Activated T-cell treated with anti-CD3 and anti-CD28 coated beads, Interleukin-2, amount 50 U/mL, for 72 hours (primary cell): ENCODE data around the gene DOCK11. TPM values are rescaled to one million over a fixed set of nuclear protein-coding genes. Genes with fewer than 3 reads are reported as not detected.

Experiments
- ATAC-seq, 2 donors: fragments of 150-1000 bp; cut with Tn5 transposase; replicated peaks in 1 of 2; 2 replicates each; pipeline ENCODE4 v1.10.0; 2021; ENCODE audit warnings: moderate library complexity in 2 of 2, mild to moderate bottlenecking in 1 of 2
- DNase-seq, 2 donors: peaks; one replicate each; pipeline ENCODE4 v3.0.0; 2021 to 2022; ENCODE audit warnings: mixed read lengths in 1 of 2
- H3K27ac Mint-ChIP-seq: one replicate; pipeline ENCODE4 v1.8.0; 2022; ENCODE audit warnings: mild to moderate bottlenecking, moderate library complexity, mixed read lengths
- H3K27me3 Mint-ChIP-seq: one replicate; pipeline ENCODE4 v1.8.0; 2022; ENCODE audit warnings: low read depth, mixed read lengths
- H3K36me3 Mint-ChIP-seq, 2 donors: one replicate each; pipeline ENCODE4 v1.8.0; 2022; ENCODE audit warnings: mixed read lengths in 2 of 2, mild to moderate bottlenecking in 1 of 2; ENCODE audit not compliant: insufficient read depth in 2 of 2
- H3K4me1 Mint-ChIP-seq: one replicate; pipeline ENCODE4 v1.8.0; 2022; ENCODE audit warnings: low read depth, mixed read lengths
- H3K4me3 Mint-ChIP-seq, 2 donors: one replicate each; pipeline ENCODE4 v1.8.0; 2022; ENCODE audit warnings: mild to moderate bottlenecking in 2 of 2, mixed read lengths in 2 of 2, moderate library complexity in 2 of 2
- H3K9me3 Mint-ChIP-seq, 2 donors: one replicate each; pipeline ENCODE4 v1.8.0; 2022; ENCODE audit warnings: mixed read lengths in 2 of 2
- total RNA-seq, 2 donors: library from RNA; stranded (reverse); gene quantifications; one replicate each; pipeline ENCODE4 v1.2.3, GENCODE V29; 2022

The DOCK11 gene
- total RNA-seq, 2 donors from 2014 or later, result 65.2 to 71.0 TPM

- ATAC-seq, result no peak
- DNase-seq, result no peak
- peaks cover 6% of the 10 kb centered on the region for H3K27me3 Mint-ChIP-seq
- H3K27ac Mint-ChIP-seq, result no peak overlapping the region
- no peak overlapping the region for H3K4me3 Mint-ChIP-seq
- H3K9me3 Mint-ChIP-seq, result no peaks in the 10 kb centered on the region
- H3K36me3 Mint-ChIP-seq, result peaks cover 0 to 9% of the 10 kb centered on the region in 2 donors
- no peaks in the 10 kb centered on the region for H3K4me1 Mint-ChIP-seq
These were observed 138.7 kb downstream of the DOCK11 start for GRCh38 chrX:118634336-118634735.

DNA sequence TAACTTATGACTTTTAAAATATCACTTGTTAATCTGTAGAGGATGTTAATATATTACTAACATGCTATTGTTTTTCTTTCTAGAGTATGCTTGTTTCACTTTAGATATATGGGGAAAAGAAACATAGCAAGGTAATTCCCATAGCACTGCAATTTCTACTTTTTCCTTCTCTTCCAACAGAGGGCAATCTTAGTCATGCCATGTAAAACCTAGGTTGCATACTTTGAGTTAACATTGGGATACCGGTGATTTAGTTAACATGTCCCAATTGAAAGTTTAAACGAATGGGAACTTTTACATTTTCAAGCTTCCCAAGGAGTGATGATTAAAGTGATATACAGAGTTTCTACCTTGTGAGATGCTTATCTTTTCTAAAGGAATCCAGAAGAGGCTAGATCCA is 142.4 kb downstream of the DOCK11 start:
- Mint-ChIP-seq H3K9me3 (no peaks in the 10 kb centered on the region), H3K27ac (peak overlapping the region; percentile 65), H3K4me1 (no peaks in the 10 kb centered on the region), H3K4me3 (no peak overlapping the region), H3K36me3 (no peaks in the 10 kb centered on the region), H3K27me3 (peaks cover 6% of the 10 kb centered on the region)
- ATAC-seq (no peak), DNase-seq (no peak)

DNA sequence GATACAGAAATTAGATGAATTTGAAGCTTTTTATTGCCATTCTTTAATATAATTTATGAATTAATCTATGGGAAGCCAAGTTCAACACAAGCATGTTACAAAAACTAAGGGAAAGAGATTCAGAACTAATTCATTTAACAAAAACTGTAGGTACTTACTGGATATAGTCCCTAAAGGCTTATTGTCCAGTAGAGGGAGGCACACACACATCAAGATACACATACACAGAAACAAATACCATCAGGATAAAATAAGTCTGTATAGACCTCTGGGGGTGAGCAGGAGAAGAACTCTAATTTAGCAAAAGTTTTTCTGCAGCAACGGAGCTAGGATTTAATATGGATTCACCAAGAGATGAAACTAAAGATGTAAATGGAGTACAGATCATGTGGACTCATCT is 148.8 kb downstream of the DOCK11 start:
- peaks cover 7 to 8% of the 10 kb centered on the region in 2 donors for H3K36me3 Mint-ChIP-seq
- H3K27ac Mint-ChIP-seq, result peak overlapping the region; percentile 68
- DNase-seq, result no peak
- H3K4me3 Mint-ChIP-seq, result no peak overlapping the region
- no peaks in the 10 kb centered on the region for H3K9me3 Mint-ChIP-seq
- H3K4me1 Mint-ChIP-seq, result no peaks in the 10 kb centered on the region
- ATAC-seq, result no peak
- no peaks in the 10 kb centered on the region for H3K27me3 Mint-ChIP-seq

DNA sequence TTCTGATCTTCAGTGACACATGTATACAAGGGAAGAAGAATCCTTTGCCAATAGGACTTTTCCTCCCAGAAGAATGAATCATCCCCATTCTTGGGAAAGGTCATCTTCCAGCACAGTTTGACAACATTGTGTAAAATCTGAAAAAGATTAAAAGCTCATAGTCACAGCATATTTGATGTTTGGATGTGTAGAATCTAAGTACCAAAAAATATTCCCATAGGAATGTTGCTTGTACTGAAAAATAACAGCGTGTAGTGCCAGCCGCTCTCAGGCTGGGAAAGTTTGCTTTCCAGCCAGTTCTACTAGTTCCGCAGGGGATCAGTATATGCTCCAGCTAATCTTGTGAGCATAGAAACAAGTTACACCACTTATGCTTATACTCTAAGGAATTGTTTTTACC is 157.1 kb downstream of the DOCK11 start:
- Mint-ChIP-seq H3K27ac (no peak overlapping the region), H3K4me1 (no peaks in the 10 kb centered on the region), H3K9me3 (no peaks in the 10 kb centered on the region), H3K27me3 (no peaks in the 10 kb centered on the region), H3K4me3 (no peak overlapping the region), H3K36me3 (peaks cover 2 to 8% of the 10 kb centered on the region in 2 donors)
- DNase-seq (no peak), ATAC-seq (no peak)

DNA sequence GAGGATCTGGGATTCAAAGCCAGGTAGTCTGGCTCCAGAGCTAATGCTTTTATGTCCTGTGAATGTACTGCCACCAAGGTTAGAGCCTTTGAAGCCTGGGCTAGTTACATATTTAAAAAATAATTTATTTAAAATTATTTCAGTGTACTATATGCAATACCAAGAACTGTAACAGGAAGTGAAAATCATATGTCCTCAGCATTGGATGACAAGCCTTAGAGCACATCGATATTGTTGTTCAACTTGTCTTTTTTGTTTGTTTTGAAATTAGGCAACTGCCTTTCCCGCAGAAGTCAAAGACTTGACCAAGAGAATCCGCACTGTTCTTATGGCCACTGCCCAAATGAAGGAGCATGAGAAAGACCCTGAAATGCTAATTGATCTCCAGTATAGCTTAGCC is 158.7 kb downstream of the DOCK11 start:
- H3K27me3 Mint-ChIP-seq, result peaks cover 3% of the 10 kb centered on the region
- H3K36me3 Mint-ChIP-seq, result peaks cover 4% of the 10 kb centered on the region in 2 donors
- no peak for ATAC-seq
- no peak for DNase-seq
- no peaks in the 10 kb centered on the region for H3K4me1 Mint-ChIP-seq
- no peaks in the 10 kb centered on the region for H3K9me3 Mint-ChIP-seq
- H3K27ac Mint-ChIP-seq, result no peak overlapping the region
- H3K4me3 Mint-ChIP-seq, result no peak overlapping the region

DNA sequence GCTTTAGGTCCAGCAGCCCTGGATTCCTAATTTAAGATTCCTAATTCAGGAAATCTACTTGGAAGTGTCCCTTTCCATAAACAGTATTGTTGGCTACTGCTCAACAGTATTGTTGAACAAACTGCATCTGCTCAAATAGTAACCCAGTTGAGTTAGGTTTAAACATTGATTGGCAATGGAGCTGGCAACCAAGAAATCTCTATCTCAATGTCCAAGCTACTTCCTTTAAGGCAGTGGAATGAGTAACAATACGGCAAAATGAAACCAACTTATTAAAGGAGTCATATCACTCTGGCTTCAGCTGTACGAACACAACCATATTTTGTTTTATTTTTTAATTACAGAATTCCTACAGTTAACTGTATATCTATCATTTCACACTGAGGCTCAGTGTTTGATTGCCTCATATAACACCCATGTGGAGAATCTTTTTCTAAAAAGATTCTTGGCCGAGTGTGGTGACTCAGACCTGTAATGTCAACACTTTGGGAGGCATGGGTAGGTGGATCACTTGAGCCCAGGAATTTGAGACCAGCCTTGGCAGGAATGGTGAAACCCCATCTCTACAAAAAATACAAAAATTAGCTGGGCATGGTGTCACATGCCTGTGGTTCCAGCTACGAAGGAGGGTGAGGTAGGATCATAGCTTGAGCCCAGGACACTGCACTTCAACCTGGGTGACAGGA is 160.1 kb downstream of the DOCK11 start:
- DNase-seq, result no peak
- no peak overlapping the region for H3K27ac Mint-ChIP-seq
- H3K27me3 Mint-ChIP-seq, result peaks cover 8% of the 10 kb centered on the region
- no peaks in the 10 kb centered on the region for H3K9me3 Mint-ChIP-seq
- H3K4me3 Mint-ChIP-seq, result no peak overlapping the region
- H3K36me3 Mint-ChIP-seq, result peaks cover 4% of the 10 kb centered on the region in 2 donors
- no peaks in the 10 kb centered on the region for H3K4me1 Mint-ChIP-seq
- ATAC-seq, result no peak

DNA sequence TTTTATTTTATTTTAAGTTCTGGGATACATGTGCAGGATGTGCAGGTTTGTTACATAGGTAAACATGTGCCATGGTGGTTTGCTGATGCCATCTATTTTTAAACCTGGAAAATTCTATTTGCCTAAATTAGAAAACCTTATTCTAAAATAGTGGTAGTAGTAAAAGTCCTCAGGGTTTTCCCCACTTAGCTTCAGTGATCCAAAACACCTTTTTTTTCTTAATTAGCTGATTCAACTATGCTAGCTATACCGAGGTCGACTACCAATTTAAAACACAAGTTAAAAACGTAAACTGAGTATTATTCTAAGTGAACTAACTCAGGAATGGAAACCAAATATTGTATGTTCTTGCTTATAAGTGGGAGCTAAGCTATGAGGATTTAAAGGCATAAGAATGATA is 161.8 kb downstream of the DOCK11 start:
- peaks cover 4 to 6% of the 10 kb centered on the region in 2 donors for H3K36me3 Mint-ChIP-seq
- no peaks in the 10 kb centered on the region for H3K9me3 Mint-ChIP-seq
- no peak for ATAC-seq
- H3K4me1 Mint-ChIP-seq, result no peaks in the 10 kb centered on the region
- no peak overlapping the region for H3K4me3 Mint-ChIP-seq
- H3K27ac Mint-ChIP-seq, result no peak overlapping the region
- no peak for DNase-seq
- H3K27me3 Mint-ChIP-seq, result peaks cover 8% of the 10 kb centered on the region

GRCh38 chrX:118660085-118660484 is 164.5 kb downstream of the DOCK11 start:
- H3K4me1 Mint-ChIP-seq, result no peaks in the 10 kb centered on the region
- H3K36me3 Mint-ChIP-seq, result peaks cover 4 to 9% of the 10 kb centered on the region in 2 donors
- peaks cover 8% of the 10 kb centered on the region for H3K27me3 Mint-ChIP-seq
- ATAC-seq (no peak), DNase-seq (no peak)
- H3K27ac Mint-ChIP-seq, result no peak overlapping the region
- H3K4me3 Mint-ChIP-seq, result no peak overlapping the region
- H3K9me3 Mint-ChIP-seq, result no peaks in the 10 kb centered on the region

GRCh38 chrX:118665204-118665603 is 169.6 kb downstream of the DOCK11 start:
- no peaks in the 10 kb centered on the region for H3K27me3 Mint-ChIP-seq
- no peaks in the 10 kb centered on the region for H3K4me1 Mint-ChIP-seq
- no peak overlapping the region for H3K27ac Mint-ChIP-seq
- DNase-seq, result no peak
- no peak overlapping the region for H3K4me3 Mint-ChIP-seq
- no peaks in the 10 kb centered on the region for H3K9me3 Mint-ChIP-seq
- peaks cover 3 to 7% of the 10 kb centered on the region in 2 donors for H3K36me3 Mint-ChIP-seq
- ATAC-seq, result no peak

DNA sequence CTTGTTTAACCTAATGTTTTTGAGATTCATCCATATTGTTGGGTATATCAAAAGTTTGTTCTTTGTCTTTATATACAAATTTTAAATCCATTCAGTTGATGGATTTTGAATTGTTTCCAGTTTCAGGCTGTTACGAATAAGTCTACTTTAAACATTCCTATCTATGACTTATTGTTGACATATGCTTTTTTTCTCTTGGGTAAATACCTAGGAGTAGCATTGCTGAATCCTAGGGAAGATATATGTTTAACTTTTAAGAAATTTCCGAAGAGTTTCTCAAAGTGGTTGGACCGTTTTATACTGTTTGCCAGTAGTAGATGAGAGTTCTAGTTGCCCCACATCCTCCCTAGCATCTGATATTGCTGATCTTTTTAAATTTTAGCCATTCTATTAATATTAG is 170.9 kb downstream of the DOCK11 start:
- no peaks in the 10 kb centered on the region for H3K9me3 Mint-ChIP-seq
- H3K4me1 Mint-ChIP-seq, result no peaks in the 10 kb centered on the region
- H3K27ac Mint-ChIP-seq, result no peak overlapping the region
- no peaks in the 10 kb centered on the region for H3K27me3 Mint-ChIP-seq
- ATAC-seq (no peak), DNase-seq (no peak)
- H3K4me3 Mint-ChIP-seq, result no peak overlapping the region
- peaks cover 3 to 6% of the 10 kb centered on the region in 2 donors for H3K36me3 Mint-ChIP-seq

DNA sequence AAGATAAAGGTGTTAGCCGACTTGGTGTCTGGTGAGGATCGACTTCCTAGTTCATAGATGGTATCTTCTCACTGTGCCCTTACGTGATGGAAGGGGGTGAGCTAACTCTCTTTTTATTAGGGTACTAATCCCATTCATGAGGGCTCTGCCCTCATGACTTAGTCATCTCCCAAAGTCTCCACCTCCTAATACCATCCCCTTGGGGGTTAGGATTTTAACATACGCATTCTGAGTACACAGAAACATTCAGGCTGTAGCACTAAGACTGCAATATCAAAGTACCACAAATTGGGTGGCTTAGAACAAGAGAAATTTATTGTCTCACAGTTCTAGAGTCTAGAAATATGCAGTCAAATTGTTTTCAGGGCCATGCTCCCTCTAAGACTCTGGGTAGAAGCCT is 173.8 kb downstream of the DOCK11 start:
- Mint-ChIP-seq H3K4me1 (no peaks in the 10 kb centered on the region), H3K36me3 (peaks cover 0 to 6% of the 10 kb centered on the region in 2 donors), H3K9me3 (no peaks in the 10 kb centered on the region), H3K4me3 (no peak overlapping the region), H3K27ac (peak overlapping the region; percentile 72), H3K27me3 (no peaks in the 10 kb centered on the region)
- no peak for ATAC-seq
- no peak for DNase-seq

- ATAC-seq, result no peak
These were observed 179.8 kb downstream of the DOCK11 start for GRCh38 chrX:118675326-118675965.

DNA sequence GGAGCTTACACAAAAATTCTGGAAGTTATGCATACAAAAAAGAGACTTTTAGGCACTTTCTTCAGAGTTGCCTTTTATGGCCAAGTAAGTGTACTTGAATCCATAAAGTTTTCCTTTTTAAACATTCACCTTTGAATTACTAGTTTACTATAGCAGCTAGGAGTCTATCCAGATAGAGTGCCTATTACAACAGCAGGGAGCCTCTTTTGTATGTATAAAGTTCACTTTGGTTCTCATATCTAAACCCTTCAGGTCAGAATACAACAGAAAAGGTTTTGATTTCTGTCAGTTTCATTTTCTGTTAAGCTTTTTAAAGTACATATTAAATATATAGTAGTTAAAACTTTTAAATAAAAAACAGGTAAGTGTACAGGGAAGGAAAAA is 180.3 kb downstream of the DOCK11 start:
- Mint-ChIP-seq H3K4me1 (no peaks in the 10 kb centered on the region), H3K4me3 (peak overlapping the region in 1 of 2 donors; percentile 32), H3K36me3 (peaks cover 0 to 1% of the 10 kb centered on the region in 2 donors), H3K9me3 (no peaks in the 10 kb centered on the region), H3K27me3 (no peaks in the 10 kb centered on the region), H3K27ac (peak overlapping the region; percentile 42)
- DNase-seq (no peak), ATAC-seq (no peak)

More at GRCh38 chrX:118675326-118675965, 179.8 kb downstream of the DOCK11 start:
- Mint-ChIP-seq H3K4me1 (no peaks in the 10 kb centered on the region), H3K4me3 (no peak overlapping the region), H3K9me3 (no peaks in the 10 kb centered on the region), H3K36me3 (peaks cover 0 to 3% of the 10 kb centered on the region in 2 donors), H3K27me3 (no peaks in the 10 kb centered on the region), H3K27ac (no peak overlapping the region)
- DNase-seq, result no peak

DNA sequence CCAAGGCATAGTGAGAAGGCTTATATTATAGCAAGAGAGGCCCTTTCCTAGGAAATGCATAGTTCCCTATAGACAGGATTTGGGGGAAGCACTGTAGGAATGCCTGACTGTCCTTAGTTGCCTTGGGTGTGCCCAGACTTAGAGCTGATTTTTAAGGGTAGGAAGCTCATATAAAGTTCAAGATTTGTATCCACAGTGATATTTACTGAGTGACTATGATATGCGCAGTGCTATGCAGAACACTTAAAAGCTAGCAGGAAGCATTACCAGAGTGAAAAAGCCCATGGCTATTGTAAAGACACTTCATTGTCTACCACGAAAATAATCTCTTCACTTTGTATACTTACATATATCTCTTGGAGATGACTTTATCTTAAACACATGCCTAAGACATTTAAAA is 181.7 kb downstream of the DOCK11 start:
- no peaks in the 10 kb centered on the region for H3K27me3 Mint-ChIP-seq
- no peaks in the 10 kb centered on the region for H3K4me1 Mint-ChIP-seq
- no peak overlapping the region for H3K4me3 Mint-ChIP-seq
- no peak for DNase-seq
- peaks cover 0 to 1% of the 10 kb centered on the region in 2 donors for H3K36me3 Mint-ChIP-seq
- H3K27ac Mint-ChIP-seq, result peak overlapping the region; percentile 28
- no peak for ATAC-seq
- H3K9me3 Mint-ChIP-seq, result no peaks in the 10 kb centered on the region
